SU-DHL-6 (cell line): ENCODE results near the gene WDR35.

Experiments
- H2AFZ ChIP-seq: fragments of 200-600 bp; sonication (generic); 2 replicates; pipeline ENCODE4 v1.6.1; 2014; ENCODE audit warnings: low read depth, mild to moderate bottlenecking, moderate library complexity, mixed read lengths, antibody characterized with exemption, low read length; ENCODE audit not compliant: severe bottlenecking
- H3F3A ChIP-seq: fragments of 200-600 bp; shearing (Covaris generic); 2 replicates; pipeline ENCODE4 v1.6.0; 2016; ENCODE audit warnings: antibody characterized with exemption, mild to moderate bottlenecking; ENCODE audit not compliant: insufficient read depth
- H3K27ac ChIP-seq: fragments of 200-600 bp; sonication (generic); 2 replicates; pipeline ENCODE4 v1.5.1; 2016; ENCODE audit warnings: low read depth, mild to moderate bottlenecking, low read length, moderate library complexity, mixed read lengths
- H3K27me3 ChIP-seq: fragments of 200-600 bp; sonication (generic), shearing (Covaris generic); 2 replicates; pipeline ENCODE4 v1.6.0; 2014; ENCODE audit warnings: mild to moderate bottlenecking, low read length
- H3K36me3 ChIP-seq: fragments of 200-600 bp; sonication (generic); 2 replicates; pipeline ENCODE4 v1.6.1; 2014; ENCODE audit warnings: mild to moderate bottlenecking, low read length, mixed read lengths
- H3K4me2 ChIP-seq: fragments of 300-600, 200-600 bp; shearing (Covaris generic), sonication (generic); 2 replicates; pipeline ENCODE4 v1.6.0; 2014; ENCODE audit warnings: low read length, low read depth, mild to moderate bottlenecking; ENCODE audit not compliant: poor library complexity, severe bottlenecking
- H3K4me3 ChIP-seq: fragments of 200-600 bp; sonication (generic); 2 replicates; pipeline ENCODE4 v1.5.1; 2014; ENCODE audit warnings: antibody characterized with exemption, low read length, mild to moderate bottlenecking, mixed read lengths; ENCODE audit not compliant: insufficient read depth, poor library complexity, severe bottlenecking
- H3K79me2 ChIP-seq: fragments of 200-600 bp; sonication (generic); 2 replicates; pipeline ENCODE4 v1.6.1; 2014; ENCODE audit warnings: mild to moderate bottlenecking, low read length, moderate library complexity; ENCODE audit not compliant: insufficient read depth
- H3K9ac ChIP-seq: fragments of 200-600 bp; sonication (generic); 2 replicates; pipeline ENCODE4 v1.7.0; 2014; ENCODE audit warnings: mild to moderate bottlenecking, low read length
- H3K9me2 ChIP-seq: fragments of 200-600 bp; sonication (generic); replicated peaks from 2 replicates; pipeline ENCODE4 v1.6.1; 2014; ENCODE audit warnings: low read length; ENCODE audit not compliant: insufficient read depth
- H3K9me3 ChIP-seq: fragments of 200-600 bp; sonication (generic); 2 replicates; pipeline ENCODE4 v1.6.1; 2014; ENCODE audit warnings: low read length, mixed read lengths; ENCODE audit not compliant: insufficient read depth
- H4K20me1 ChIP-seq: fragments of 200-600 bp; sonication (generic); 2 replicates; pipeline ENCODE4 v1.6.1; 2014; ENCODE audit warnings: low read depth, mild to moderate bottlenecking, antibody characterized with exemption, low read length, moderate library complexity, mixed read lengths
- CTCF ChIP-seq: fragments of 200-600 bp; sonication (generic); IDR thresholded peaks from one replicate; pipeline ENCODE4 v1.5.1; 2017; ENCODE audit warnings: antibody characterized with exemption, mild to moderate bottlenecking, low read length, moderate library complexity; ENCODE audit not compliant: insufficient read depth, poor library complexity, severe bottlenecking
- EZH2phosphoT487 ChIP-seq: fragments of 200-600 bp; sonication (generic), shearing (Covaris generic); conservative IDR thresholded peaks from 2 replicates; pipeline ENCODE4 v1.6.1; 2018; ENCODE audit warnings: mild to moderate bottlenecking, antibody characterized with exemption, low read length, moderate library complexity, mixed read lengths

WDR35 gene

GRCh38 chr2:19871836-19872235 is 118.1 kb downstream of the WDR35 start:
- no peak overlapping the region for H2AFZ ChIP-seq
- no peak for TF ChIP-seq EZH2phosphoT487
- no peak for TF ChIP-seq CTCF
- H3K4me2 ChIP-seq: no peak overlapping the region
- H3K79me2 ChIP-seq: no peaks in the 10 kb centered on the region
- H3K36me3 ChIP-seq: no peaks in the 10 kb centered on the region
- no peak overlapping the region for H3K27ac ChIP-seq
- no peaks in the 10 kb centered on the region for H3K9me2 ChIP-seq
- no peaks in the 10 kb centered on the region for H3K9me3 ChIP-seq
- no peaks in the 10 kb centered on the region for H3K27me3 ChIP-seq
- H3F3A ChIP-seq: no peaks in the 10 kb centered on the region
- H4K20me1 ChIP-seq: no peaks in the 10 kb centered on the region
- H3K4me3 ChIP-seq: no peak overlapping the region
- H3K9ac ChIP-seq: no peak overlapping the region

GRCh38 chr2:19870792-19871191 is 119.1 kb downstream of the WDR35 start:
- Histone ChIP-seq H3K4me3 (no peak overlapping the region), H2AFZ (no peak overlapping the region), H3K9me3 (no peaks in the 10 kb centered on the region)

GRCh38 chr2:19868701-19869580 is 121.0 kb downstream of the WDR35 start:
- no peaks in the 10 kb centered on the region for H3K9me3 ChIP-seq
- no peaks in the 10 kb centered on the region for H4K20me1 ChIP-seq
- no peak overlapping the region for H3K4me3 ChIP-seq
- TF ChIP-seq CTCF (no peak), EZH2phosphoT487 (no peak)
- no peaks in the 10 kb centered on the region for H3F3A ChIP-seq
- H3K9ac ChIP-seq: no peak overlapping the region
- no peak overlapping the region for H3K4me2 ChIP-seq
- H3K27ac ChIP-seq: no peak overlapping the region
- no peaks in the 10 kb centered on the region for H3K36me3 ChIP-seq
- H3K27me3 ChIP-seq: no peaks in the 10 kb centered on the region
- no peaks in the 10 kb centered on the region for H3K79me2 ChIP-seq
- no peak overlapping the region for H2AFZ ChIP-seq
- H3K9me2 ChIP-seq: no peaks in the 10 kb centered on the region

More at GRCh38 chr2:19870792-19871191, 119.1 kb downstream of the WDR35 start:
- no peak for TF ChIP-seq EZH2phosphoT487
- no peak for TF ChIP-seq CTCF
- Histone ChIP-seq H3K27me3 (no peaks in the 10 kb centered on the region), H3K9me2 (no peaks in the 10 kb centered on the region), H3K27ac (no peak overlapping the region), H4K20me1 (no peaks in the 10 kb centered on the region), H3F3A (no peaks in the 10 kb centered on the region), H3K79me2 (no peaks in the 10 kb centered on the region), H3K4me2 (no peak overlapping the region), H3K9ac (no peak overlapping the region), H3K36me3 (no peaks in the 10 kb centered on the region)
